H1 (cell line): Measurements from ENCODE around the gene SLC27A5. TPM values are rescaled to one million over a fixed set of nuclear protein-coding genes. Genes with fewer than 3 reads are reported as not detected.
A peak's percentile ranks its signal among the peaks of the same experiment; 100 is the strongest.

Experiments used
- CTCF ChIA-PET: fragments of 300-600 bp; sonication (Branson Sonifier 250); formaldehyde crosslinking; loops from one replicate; lab custom pipeline; 2021; ENCODE audit not compliant: partially characterized antibody; lab: Charles Lee
- POLR2A ChIA-PET: fragments of 300-600 bp; sonication (Branson Sonifier 250); formaldehyde crosslinking; loops from one replicate; lab custom pipeline; 2021; ENCODE audit warnings: inconsistent platforms; ENCODE audit not compliant: partially characterized antibody; lab: Charles Lee
- DNase-seq, 2 experiments: peaks; one replicate each; pipeline versions ENCODE4 v3.0.0 to v3.0.0-alpha.2; 2010 to 2022; ENCODE audit warnings: low spot score in 2 of 2, low read depth in 1 of 2, mixed read lengths in 1 of 2
- FAIRE-seq: peaks from 2 replicates; lab custom pipeline; 2011; peaks lifted over from hg19 to GRCh38; lab: Jason Lieb, UNC
- H2AFZ ChIP-seq: 2 replicates; pipeline ENCODE4 v1.8.1; 2012; ENCODE audit warnings: low read length, inconsistent platforms
- H2AK5ac ChIP-seq: 2 replicates; pipeline ENCODE4 v1.6.1; 2013; ENCODE audit warnings: low read depth, low read length
- H2BK120ac ChIP-seq: replicated peaks from 2 replicates; pipeline ENCODE3; 2013; ENCODE audit warnings: low read depth, low read length, inconsistent platforms
- H2BK12ac ChIP-seq: 2 replicates; pipeline ENCODE4 v1.6.1; 2013; ENCODE audit warnings: low read depth, low read length
- H2BK15ac ChIP-seq: 2 replicates; pipeline ENCODE4 v1.6.1; 2013; ENCODE audit warnings: low read length
- H2BK20ac ChIP-seq: 2 replicates; pipeline ENCODE4 v1.6.1; 2013; ENCODE audit warnings: low read length
- H2BK5ac ChIP-seq: 2 replicates; pipeline ENCODE4 v1.6.1; 2013; ENCODE audit warnings: low read depth, low read length
- H3K14ac ChIP-seq: 2 replicates; pipeline ENCODE4 v1.6.1; 2013; ENCODE audit warnings: inconsistent platforms; ENCODE audit not compliant: insufficient read length
- H3K18ac ChIP-seq: 2 replicates; pipeline ENCODE4 v1.6.1; 2013; ENCODE audit warnings: low read length; ENCODE audit errors: extremely low read depth
- H3K23ac ChIP-seq: 2 replicates; pipeline ENCODE4 v1.6.1; 2013; ENCODE audit warnings: inconsistent platforms; ENCODE audit not compliant: insufficient read length
- H3K23me2 ChIP-seq: 2 replicates; pipeline ENCODE4 v1.6.1; 2013; ENCODE audit warnings: low read depth, low read length
- H3K27ac ChIP-seq: 2 replicates; pipeline ENCODE4 v1.6.1; 2011; ENCODE audit warnings: low read depth, low read length, inconsistent platforms
- H3K27me3 ChIP-seq, 4 experiments: replicated peaks in 1 of 4; 1 replicate in 1 of 4; 2 replicates in 3 of 4; pipeline versions ENCODE4 v1.6.1 to v1.8.1; 2011 to 2013; ENCODE audit warnings: low read length in 3 of 4, mild to moderate bottlenecking in 3 of 4, inconsistent platforms in 2 of 4, mixed read lengths in 2 of 4, moderate library complexity in 1 of 4; ENCODE audit not compliant: control insufficient read depth in 3 of 4, insufficient read depth in 3 of 4; ENCODE audit errors: extremely low read depth in 1 of 4
- H3K36me3 ChIP-seq, 4 experiments: 2 replicates each; pipeline versions ENCODE4 v1.6.1 to v1.8.1; 2011 to 2013; ENCODE audit warnings: mild to moderate bottlenecking in 4 of 4, low read length in 3 of 4, moderate library complexity in 2 of 4, control low read depth in 1 of 4, inconsistent platforms in 1 of 4; ENCODE audit not compliant: insufficient read depth in 4 of 4, control insufficient read depth in 2 of 4
- H3K4ac ChIP-seq: replicated peaks from 2 replicates; pipeline ENCODE3; 2013; ENCODE audit warnings: low read length, low read depth, mixed read lengths, inconsistent platforms; ENCODE audit not compliant: insufficient read length
- H3K4me1 ChIP-seq, 4 experiments: replicated peaks in 1 of 4; 1 replicate in 1 of 4; 2 replicates in 3 of 4; pipeline versions ENCODE4 v1.6.1 to v1.8.1; 2011 to 2013; ENCODE audit warnings: low read length in 3 of 4, inconsistent platforms in 2 of 4, mixed read lengths in 1 of 4; ENCODE audit not compliant: insufficient read depth in 4 of 4, control insufficient read depth in 3 of 4
- H3K4me2 ChIP-seq, 2 experiments: 2 replicates each; pipeline versions ENCODE4 v1.6.1 to v1.8.1; 2011 to 2013; ENCODE audit warnings: low read depth in 2 of 2, low read length in 2 of 2, control low read depth in 1 of 2, inconsistent platforms in 1 of 2, mild to moderate bottlenecking in 1 of 2; ENCODE audit not compliant: insufficient read depth in 1 of 2
- H3K4me3 ChIP-seq, 4 experiments: fragments of 200-600, 300-600 bp in 1 of 4; sonication (generic), shearing (Covaris generic), sonication (Bioruptor Twin) in 1 of 4; 2 replicates each; pipeline versions ENCODE4 v1.5.1 to v1.8.1; 2011 to 2016; ENCODE audit warnings: low read length in 4 of 4, low read depth in 3 of 4, control low read depth in 2 of 4, inconsistent platforms in 2 of 4, mild to moderate bottlenecking in 2 of 4, mixed read lengths in 1 of 4, moderate library complexity in 1 of 4; ENCODE audit not compliant: insufficient read depth in 2 of 4; ENCODE audit errors: extremely low read depth in 1 of 4
- H3K56ac ChIP-seq: replicated peaks from 2 replicates; pipeline ENCODE3; 2013; ENCODE audit warnings: low read depth, mild to moderate bottlenecking, mixed read lengths, low read length, inconsistent platforms; ENCODE audit not compliant: insufficient read length
- H3K79me1 ChIP-seq: 2 replicates; pipeline ENCODE4 v1.6.1; 2013; ENCODE audit warnings: low read depth, low read length, control low read depth
- H3K79me2 ChIP-seq, 2 experiments: 2 replicates each; pipeline versions ENCODE4 v1.6.1 to v1.8.1; 2012 to 2013; ENCODE audit warnings: low read length in 2 of 2, mild to moderate bottlenecking in 2 of 2, inconsistent platforms in 1 of 2; ENCODE audit not compliant: insufficient read depth in 2 of 2, control insufficient read depth in 1 of 2
- H3K9ac ChIP-seq, 4 experiments: replicated peaks in 1 of 4; 1 replicate in 1 of 4; 2 replicates in 3 of 4; pipeline versions ENCODE4 v1.6.1 to v1.8.1; 2011 to 2013; ENCODE audit warnings: low read depth in 3 of 4, low read length in 3 of 4, control low read depth in 2 of 4, mild to moderate bottlenecking in 2 of 4, moderate library complexity in 2 of 4, inconsistent platforms in 1 of 4; ENCODE audit errors: extremely low read depth in 1 of 4
- H3K9me3 ChIP-seq, 2 experiments: 2 replicates each; pipeline versions ENCODE4 v1.6.1 to v1.8.1; 2012 to 2013; ENCODE audit warnings: mild to moderate bottlenecking in 2 of 2, moderate library complexity in 2 of 2, control low read depth in 1 of 2, inconsistent platforms in 1 of 2, low read depth in 1 of 2, low read length in 1 of 2, mixed read lengths in 1 of 2; ENCODE audit not compliant: insufficient read depth in 2 of 2
- H4K20me1 ChIP-seq, 2 experiments: replicated peaks in 1 of 2; 2 replicates each; pipeline versions ENCODE3 to v1.8.1; 2011 to 2013; ENCODE audit warnings: inconsistent platforms in 2 of 2, low read length in 2 of 2, mild to moderate bottlenecking in 1 of 2; ENCODE audit not compliant: insufficient read depth in 2 of 2, control insufficient read depth in 1 of 2
- H4K5ac ChIP-seq: 2 replicates; pipeline ENCODE4 v1.6.1; 2013; ENCODE audit warnings: low read length, low read depth, mixed read lengths, inconsistent platforms; ENCODE audit not compliant: insufficient read length
- H4K8ac ChIP-seq: 2 replicates; pipeline ENCODE4 v1.8.0; 2013; ENCODE audit warnings: mild to moderate bottlenecking, moderate library complexity, low read length, inconsistent platforms; ENCODE audit not compliant: insufficient read depth; ENCODE audit errors: extremely low read depth
- H4K91ac ChIP-seq: replicated peaks from 2 replicates; pipeline ENCODE3; 2013; ENCODE audit warnings: low read length, mixed read lengths, inconsistent platforms; ENCODE audit not compliant: insufficient read length
- KDM4A ChIP-seq: IDR thresholded peaks from one replicate; pipeline ENCODE4 v1.7.1; 2012; ENCODE audit warnings: low read depth, mild to moderate bottlenecking, moderate library complexity, low read length, inconsistent platforms; ENCODE audit not compliant: severe bottlenecking
- KDM5A ChIP-seq: fragments of 200-600 bp; IDR thresholded peaks from 2 replicates; pipeline ENCODE4 v1.7.1; 2012; ENCODE audit warnings: mild to moderate bottlenecking, low read length, inconsistent platforms, mixed read lengths
- WGBS, 2 experiments: shearing (Covaris generic) in 1 of 2; methylation state at CpG; one replicate each; pipeline versions ENCODE4 v1.1.6 to v1.1.7; 2013 to 2015; ENCODE audit warnings: low lambda C conversion rate in 2 of 2, mixed read lengths in 2 of 2, inconsistent platforms in 1 of 2, low coverage in 1 of 2, missing lambda C conversion rate in 1 of 2; ENCODE audit not compliant: insufficient replicate concordance in 2 of 2, insufficient coverage in 1 of 2, insufficient read length in 1 of 2; ENCODE audit errors: extremely low coverage in 1 of 2, missing lambda C conversion rate in 1 of 2; 5-methylcytosine and 5-hydroxymethylcytosine counted together
- polyA plus RNA-seq, 7 experiments: library from polyadenylated mRNA; depleted of rRNA in 3 of 7; stranded (reverse) in 5 of 7; unstranded in 2 of 7; fragments of >200 nt in 5 of 7; fragments of 200-250 nt in 2 of 7; gene quantifications; 1 replicate in 5 of 7; 2 replicates in 1 of 7; 4 replicates in 1 of 7; pipeline versions ENCODE4 v1.2.1 to v1.2.3, GENCODE V29; 2011 to 2013; ENCODE audit warnings: missing spikeins in 2 of 7, mixed read lengths in 2 of 7
- total RNA-seq: library from RNA; stranded (reverse); fragmentation: NEBNext Ultra II Directional; extraction: Animal tissue kit (Norgen Biotek cat#: 25700); gene quantifications from 2 replicates; pipeline ENCODE4 v1.2.1, GENCODE V29; 2021

Gene SLC27A5
- total and polyA plus RNA-seq, 2 of the 8 experiments (the other 6 are each of a cell fraction or from before 2014, with no cell fraction given), result 25.1 to 80.5 TPM

GRCh38 chr19:58518256-58519086, 6.7 kb upstream of the SLC27A5 start:
- POLR2A ChIA-PET, result interaction anchor here (0.7 to 21.3 kb wide), 28 partner anchors 10 to 162 kb away, joined by 3 to 650 read pairs (median 6); partner anchors contain the start of genes CHMP2A, RNF225, RPS5 and TRIM28
- Histone ChIP-seq H3K4me3 (peak overlapping the region; percentile 54 to 87 (median 70)), H3K23me2 (peaks cover 11% of the 10 kb centered on the region), H3K9ac (peak overlapping the region; percentile 43 to 90 (median 74)), H4K91ac (peak overlapping the region; percentile 54), H4K8ac (peak overlapping the region; percentile 96), H3K79me1 (peaks cover 5% of the 10 kb centered on the region), H3K14ac (no peak overlapping the region), H3K36me3 (peaks cover 0 to 9% (median 2%) of the 10 kb centered on the region in 4 experiments; a peak in 2 of 8 replicates), H3K27ac (peak overlapping the region; percentile 91), H3K23ac (no peak overlapping the region), H3K56ac (peak overlapping the region; percentile 51), H2BK12ac (no peak overlapping the region), H3K79me2 (peaks cover 0 to 17% of the 10 kb centered on the region in 2 experiments; a peak in 1 of 4 replicates), H2BK15ac (peak overlapping the region; percentile 88; the same call in 1 of the 2 replicates), H2BK20ac (no peak overlapping the region), H4K20me1 (peaks cover 2 to 9% of the 10 kb centered on the region in 2 experiments), H3K18ac (peak overlapping the region; percentile 78; the same call in 1 of the 2 replicates), H2BK120ac (no peak overlapping the region), H3K4me1 (peaks cover 0 to 35% (median 20%) of the 10 kb centered on the region in 4 experiments; a peak in 6 of 7 replicates), H3K27me3 (no peaks in the 10 kb centered on the region; a peak in 1 of 7 replicates), H3K4ac (no peak overlapping the region), H3K9me3 (no peaks in the 10 kb centered on the region), H3K4me2 (peak overlapping the region; percentile 67 to 85), H4K5ac (no peak overlapping the region), H2AFZ (no peak overlapping the region), H2BK5ac (peak overlapping the region; percentile 89), H2AK5ac (0 out of 2 replicates have a peak overlapping the region, but pooled peaks have one; percentile 44)
- FAIRE-seq (no peak), DNase-seq (no peak)
- CTCF ChIA-PET, result interaction anchor here (0.6 to 5.2 kb wide), 36 partner anchors 9 to 1424 kb away, joined by 3 to 35 read pairs (median 4); partner anchors contain the start of genes CHMP2A, TRIM28, UBE2M and ZNF324
- 38% methylated on average over 20 of the region's 22 CpGs; no CpG with 5 or more reads in 1 of the 2 experiments for WGBS, 2 experiments
- peak; percentile 9 for TF ChIP-seq KDM4A
- TF ChIP-seq KDM5A, result no peak
